GM19351 (cell line): ENCODE data around the gene HSPA2.
"Not testable (repeated sequence)": the region's sequence is repeated elsewhere in the genome, so short reads cannot be mapped to it uniquely, and the experiment has no call there.

Source experiments
- ATAC-seq: cut with Tn5 transposase; IDR thresholded peaks from one replicate; pipeline ENCODE4 v1.9.1; 2021; ENCODE audit warnings: mild to moderate bottlenecking, moderate library complexity; ENCODE audit not compliant: unreplicated experiment

HSPA2 gene

DNA sequence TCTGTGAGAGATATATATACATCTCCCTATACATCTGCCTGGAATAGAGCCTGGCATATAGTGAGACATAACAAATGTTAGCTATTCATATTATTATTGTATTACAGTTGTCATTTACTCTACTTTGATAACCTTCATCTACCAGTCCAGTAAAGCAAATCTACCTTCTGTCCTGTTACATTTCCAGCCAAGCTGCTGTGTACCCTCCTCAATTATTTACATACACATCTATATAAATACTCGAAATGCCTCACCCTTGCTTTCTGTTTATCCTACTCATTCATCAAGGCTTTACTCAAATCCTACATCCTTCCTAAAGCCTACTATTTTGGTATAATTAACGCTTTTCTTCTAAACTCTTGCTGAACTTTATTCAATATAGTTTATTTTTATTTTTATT, 27.3 kb upstream of the HSPA2 start:
- ATAC-seq, result no peak

DNA sequence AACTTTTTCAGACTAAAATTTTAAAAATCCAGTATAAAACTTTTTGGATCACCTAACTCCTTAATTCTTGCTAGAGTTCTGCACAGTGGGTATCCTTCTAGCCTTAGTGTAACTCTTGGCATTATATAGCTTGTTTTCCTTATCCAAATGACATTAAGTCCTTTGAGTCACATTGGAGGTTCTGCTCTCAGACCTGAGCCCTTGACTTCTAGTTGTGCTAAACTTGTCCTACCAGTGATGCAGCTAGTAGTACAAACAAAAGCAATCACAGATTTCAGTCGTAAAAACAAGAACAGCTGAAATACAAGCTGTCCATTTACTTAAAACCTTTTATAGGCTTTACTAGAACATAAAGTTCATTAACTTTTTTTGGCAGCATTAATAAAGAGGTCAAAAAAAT, 25.5 kb upstream of the HSPA2 start:
- ATAC-seq, result no peak

DNA sequence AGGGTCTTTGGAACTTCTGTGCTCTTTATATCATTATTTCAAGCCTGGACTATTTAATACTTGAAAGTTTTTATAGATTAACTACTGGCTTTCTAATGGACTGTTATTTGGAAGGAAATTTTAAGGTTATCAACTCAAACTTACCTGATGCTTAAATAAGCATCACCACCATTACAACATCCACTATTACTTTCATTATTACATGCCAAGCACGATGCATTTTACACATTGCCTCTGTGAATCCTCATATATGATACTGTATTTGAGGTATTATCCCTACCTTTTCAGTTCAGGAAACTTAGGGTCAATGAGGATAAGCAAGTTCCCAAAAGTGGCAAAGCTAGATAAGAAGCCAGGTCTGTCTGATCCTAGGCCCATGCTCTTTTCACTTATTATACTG, 23.6 kb upstream of the HSPA2 start:
- no peak for ATAC-seq

DNA sequence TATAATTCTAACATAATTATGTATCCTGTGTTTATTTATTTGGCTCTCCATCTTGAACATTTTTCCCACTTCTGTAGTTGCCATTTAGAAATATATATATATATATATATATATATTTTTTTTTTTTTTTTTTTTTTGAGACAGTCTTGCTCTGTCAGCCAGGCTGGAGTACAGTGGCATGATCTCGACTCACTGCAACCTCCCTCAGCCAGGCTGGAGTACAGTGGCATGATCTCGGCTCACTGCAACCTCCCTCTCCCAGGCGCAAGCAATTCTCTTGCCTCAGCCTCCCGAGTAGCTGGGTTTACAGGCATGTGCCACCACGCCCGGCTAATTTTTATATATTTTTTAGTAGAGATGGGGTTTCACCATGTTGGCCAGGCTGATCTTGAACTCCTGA, 22.9 kb upstream of the HSPA2 start:
- not testable (repeated sequence) for ATAC-seq

DNA sequence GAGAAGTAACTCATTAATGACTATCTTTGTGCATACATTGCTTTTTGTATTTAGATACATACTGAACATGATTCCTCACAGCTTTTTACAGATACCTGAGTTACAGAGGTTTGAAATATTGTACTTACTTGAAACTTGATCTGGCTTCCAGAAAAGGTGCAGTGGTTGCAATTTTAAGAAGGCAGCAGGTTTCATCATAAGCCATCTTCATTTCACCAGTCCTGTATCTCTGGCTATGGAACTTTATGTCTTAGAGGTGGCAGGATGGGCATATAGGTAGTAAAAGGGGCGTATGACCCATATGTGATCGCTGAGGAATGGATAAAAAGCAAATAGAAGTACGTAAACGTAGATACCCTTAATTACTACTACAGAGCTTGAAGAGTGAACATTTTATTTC, 22.3 kb upstream of the HSPA2 start:
- no peak for ATAC-seq

DNA sequence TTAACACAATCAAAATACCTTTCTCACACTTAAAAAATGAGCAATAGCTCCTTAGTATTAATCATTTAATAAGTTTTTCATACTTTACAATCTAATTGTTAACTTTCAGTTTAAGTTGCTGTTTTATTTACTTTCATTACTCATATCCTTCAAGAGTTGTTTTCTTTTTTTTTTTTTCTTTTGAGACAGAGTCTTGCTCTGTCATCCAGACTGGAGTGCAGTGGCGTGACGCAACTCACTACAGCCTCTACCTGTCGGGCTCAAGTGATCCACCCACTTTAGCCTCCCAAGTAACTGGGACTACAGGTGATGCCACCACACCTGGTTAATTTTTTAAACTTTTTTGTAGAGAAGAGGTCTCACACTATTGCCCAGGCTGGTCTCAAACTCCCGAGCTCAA, 19.8 kb upstream of the HSPA2 start:
- no peak for ATAC-seq

DNA sequence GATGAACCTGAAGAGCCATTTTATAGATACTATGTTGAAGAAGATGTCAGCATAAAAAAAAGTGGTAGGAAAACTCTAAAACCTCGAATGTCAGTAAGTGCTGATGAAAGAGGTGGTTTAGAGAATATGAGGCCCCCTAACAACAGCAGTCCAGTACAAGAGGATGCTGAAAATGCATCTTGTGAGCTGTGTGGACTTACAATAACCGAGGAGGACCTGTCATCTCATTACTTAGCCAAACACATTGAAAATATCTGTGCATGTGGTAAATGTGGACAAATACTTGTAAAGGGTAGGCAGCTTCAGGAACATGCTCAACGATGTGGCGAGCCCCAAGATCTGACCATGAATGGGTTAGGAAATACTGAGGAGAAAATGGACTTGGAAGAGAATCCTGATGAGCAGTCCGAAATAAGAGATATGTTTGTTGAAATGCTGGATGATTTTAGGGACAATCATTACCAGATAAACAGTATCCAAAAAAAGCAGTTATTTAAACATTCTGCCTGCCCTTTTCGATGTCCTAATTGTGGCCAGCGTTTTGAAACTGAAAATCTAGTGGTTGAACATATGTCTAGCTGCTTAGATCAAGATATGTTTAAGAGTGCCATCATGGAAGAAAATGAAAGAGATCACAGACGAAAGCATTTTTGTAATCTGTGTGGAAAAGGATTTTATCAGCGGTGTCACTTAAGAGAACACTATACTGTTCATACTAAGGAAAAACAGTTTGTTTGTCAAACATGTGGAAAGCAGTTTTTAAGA, 17.8 kb upstream of the HSPA2 start:
- ATAC-seq, result no peak

DNA sequence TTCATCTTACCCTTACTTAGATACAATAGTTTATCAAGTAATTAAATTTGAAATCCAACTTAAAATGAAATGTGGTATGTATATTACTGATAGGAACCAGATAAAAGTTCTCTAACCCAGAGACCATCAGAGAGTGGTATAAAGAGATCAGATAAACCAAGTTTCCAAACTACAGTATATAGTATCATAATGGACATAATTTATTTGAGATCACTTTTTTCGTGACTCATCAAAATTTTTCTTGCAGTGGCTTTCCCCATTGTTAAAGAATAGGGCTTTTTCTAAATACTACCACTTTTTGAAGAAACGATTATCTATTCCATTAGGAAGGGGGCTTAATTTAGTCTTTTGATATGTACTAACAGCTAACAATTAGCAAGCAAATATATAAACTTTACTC, 15.2 kb upstream of the HSPA2 start:
- ATAC-seq, result no peak

DNA sequence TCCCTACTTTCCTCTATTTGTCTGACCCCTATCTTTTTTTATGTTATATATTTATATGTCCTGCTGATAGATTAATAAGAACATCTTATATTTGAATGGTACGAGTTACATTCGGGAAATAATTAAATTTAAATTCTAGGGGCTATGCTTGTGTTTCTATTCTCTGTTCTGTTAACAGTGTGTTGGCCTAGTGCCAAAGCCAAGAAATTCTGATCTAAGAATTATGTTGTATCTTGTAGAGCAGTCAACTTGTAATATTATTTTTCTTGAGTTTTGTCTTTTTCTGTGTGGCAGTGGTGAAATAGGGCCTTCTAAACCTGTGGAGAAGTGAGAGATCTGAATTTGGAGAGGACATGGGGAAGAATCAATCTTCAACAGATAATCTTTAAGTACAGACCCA, 9.0 kb upstream of the HSPA2 start:
- ATAC-seq, result no peak

DNA sequence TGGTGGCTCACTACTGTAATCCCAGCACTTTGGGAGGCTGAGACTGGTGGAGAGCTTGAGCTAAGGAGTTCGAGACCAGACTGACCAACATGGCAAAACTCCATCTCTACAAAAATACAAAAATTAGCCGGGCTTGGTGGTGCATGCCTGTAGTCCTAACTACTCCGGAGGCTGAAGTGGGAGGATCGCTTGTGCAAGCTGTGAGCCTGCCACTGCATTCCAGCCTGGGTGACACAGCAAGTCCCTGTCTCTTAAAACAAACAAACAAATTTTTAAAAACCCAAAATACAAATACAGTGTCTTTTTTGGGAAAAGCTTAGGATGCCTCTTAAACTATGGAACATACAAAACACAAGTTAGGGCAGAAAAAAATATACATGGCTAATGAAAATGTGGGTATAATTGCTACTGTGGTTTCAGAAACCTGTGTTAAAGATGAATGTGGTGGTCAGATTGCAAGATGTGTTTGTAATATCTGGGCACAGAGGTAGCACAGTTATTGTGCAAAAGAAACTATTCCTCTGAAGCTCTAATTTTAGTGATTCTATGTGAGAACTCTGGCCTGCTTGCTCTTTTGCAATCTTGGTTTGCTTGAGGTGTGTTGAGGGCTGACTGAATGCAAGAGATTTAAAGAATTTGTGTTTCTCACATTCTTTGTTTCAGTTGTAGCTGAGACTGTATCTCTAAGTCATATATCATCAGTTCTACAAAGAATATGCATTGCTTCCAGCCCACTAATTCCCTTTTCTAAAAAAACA, 3.9 kb upstream of the HSPA2 start:
- no peak for ATAC-seq

DNA sequence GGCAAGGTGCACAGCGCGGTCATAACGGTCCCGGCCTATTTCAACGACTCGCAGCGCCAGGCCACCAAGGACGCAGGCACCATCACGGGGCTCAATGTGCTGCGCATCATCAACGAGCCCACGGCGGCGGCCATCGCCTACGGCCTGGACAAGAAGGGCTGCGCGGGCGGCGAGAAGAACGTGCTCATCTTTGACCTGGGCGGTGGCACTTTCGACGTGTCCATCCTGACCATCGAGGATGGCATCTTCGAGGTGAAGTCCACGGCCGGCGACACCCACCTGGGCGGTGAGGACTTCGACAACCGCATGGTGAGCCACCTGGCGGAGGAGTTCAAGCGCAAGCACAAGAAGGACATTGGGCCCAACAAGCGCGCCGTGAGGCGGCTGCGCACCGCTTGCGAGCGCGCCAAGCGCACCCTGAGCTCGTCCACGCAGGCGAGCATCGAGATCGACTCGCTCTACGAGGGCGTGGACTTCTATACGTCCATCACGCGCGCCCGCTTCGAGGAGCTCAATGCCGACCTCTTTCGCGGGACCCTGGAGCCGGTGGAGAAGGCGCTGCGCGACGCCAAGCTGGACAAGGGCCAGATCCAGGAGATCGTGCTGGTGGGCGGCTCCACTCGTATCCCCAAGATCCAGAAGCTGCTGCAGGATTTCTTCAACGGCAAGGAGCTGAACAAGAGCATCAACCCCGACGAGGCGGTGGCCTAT, 875 bp downstream of the HSPA2 start:
- no peak for ATAC-seq

DNA sequence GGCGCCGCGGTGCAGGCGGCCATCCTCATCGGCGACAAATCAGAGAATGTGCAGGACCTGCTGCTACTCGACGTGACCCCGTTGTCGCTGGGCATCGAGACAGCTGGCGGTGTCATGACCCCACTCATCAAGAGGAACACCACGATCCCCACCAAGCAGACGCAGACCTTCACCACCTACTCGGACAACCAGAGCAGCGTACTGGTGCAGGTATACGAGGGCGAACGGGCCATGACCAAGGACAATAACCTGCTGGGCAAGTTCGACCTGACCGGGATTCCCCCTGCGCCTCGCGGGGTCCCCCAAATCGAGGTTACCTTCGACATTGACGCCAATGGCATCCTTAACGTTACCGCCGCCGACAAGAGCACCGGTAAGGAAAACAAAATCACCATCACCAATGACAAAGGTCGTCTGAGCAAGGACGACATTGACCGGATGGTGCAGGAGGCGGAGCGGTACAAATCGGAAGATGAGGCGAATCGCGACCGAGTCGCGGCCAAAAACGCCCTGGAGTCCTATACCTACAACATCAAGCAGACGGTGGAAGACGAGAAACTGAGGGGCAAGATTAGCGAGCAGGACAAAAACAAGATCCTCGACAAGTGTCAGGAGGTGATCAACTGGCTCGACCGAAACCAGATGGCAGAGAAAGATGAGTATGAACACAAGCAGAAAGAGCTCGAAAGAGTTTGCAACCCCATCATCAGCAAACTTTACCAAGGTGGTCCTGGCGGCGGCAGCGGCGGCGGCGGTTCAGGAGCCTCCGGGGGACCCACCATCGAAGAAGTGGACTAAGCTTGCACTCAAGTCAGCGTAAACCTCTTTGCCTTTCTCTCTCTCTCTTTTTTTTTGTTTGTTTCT, 1.7 kb downstream of the HSPA2 start:
- ATAC-seq, result no peak

DNA sequence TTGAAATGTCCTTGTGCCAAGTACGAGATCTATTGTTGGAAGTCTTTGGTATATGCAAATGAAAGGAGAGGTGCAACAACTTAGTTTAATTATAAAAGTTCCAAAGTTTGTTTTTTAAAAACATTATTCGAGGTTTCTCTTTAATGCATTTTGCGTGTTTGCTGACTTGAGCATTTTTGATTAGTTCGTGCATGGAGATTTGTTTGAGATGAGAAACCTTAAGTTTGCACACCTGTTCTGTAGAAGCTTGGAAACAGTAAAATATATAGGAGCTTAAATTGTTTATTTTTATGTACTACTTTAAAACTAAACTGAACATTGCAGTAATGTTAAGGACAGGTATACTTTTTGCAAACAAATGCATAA, 2.3 kb downstream of the HSPA2 start:
- ATAC-seq, result no peak

DNA sequence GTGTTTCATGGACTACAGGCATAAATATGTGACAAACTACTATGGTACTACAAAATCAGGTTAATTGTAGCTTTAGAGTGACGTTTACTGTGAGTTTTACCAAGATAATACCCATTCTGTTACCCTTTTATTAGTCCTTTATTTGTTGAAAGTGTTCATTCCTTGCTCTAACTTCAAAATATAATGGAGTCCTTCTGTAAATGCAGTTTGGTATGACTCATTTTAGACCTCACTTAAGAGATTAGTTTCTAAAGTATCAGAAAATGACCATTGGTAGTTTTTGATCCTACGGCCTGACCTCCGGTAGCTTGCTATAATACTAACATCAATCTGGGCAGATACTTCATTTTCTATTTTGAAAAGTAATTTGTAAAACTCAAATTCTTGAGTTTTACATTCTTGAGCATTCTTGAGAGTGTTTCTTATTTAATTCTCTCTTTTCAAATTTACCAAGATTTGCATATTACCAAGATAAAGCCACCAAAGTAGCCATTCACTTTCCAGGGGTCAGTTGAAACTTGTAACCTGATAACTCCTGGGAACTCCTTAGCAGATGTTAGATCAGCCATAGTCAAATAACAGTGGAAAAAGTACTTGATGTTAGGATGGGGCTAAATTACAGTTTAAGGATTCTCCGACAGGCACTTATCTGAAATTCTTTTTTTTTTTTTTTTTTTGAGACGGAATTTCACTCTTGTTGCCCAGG, 4.2 kb downstream of the HSPA2 start:
- ATAC-seq, result no peak

DNA sequence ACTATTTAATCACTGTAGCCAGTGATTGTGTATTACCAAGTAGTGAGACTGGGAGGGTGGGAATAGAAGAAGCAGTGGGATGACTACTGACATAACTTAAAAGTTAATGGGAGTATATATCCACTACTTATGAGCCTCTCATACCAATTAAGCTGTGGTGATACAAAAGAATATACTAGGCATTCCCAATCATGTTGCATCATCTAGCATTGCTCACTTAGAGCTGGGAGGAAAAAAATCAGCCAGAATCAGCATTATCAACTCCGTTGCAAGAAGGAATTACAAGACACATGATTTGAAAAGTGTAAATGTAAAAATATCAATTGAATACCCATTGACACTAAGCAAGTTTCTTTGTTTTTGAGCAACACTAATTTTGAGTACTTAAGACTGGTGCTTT, 8.5 kb downstream of the HSPA2 start:
- no peak for ATAC-seq

DNA sequence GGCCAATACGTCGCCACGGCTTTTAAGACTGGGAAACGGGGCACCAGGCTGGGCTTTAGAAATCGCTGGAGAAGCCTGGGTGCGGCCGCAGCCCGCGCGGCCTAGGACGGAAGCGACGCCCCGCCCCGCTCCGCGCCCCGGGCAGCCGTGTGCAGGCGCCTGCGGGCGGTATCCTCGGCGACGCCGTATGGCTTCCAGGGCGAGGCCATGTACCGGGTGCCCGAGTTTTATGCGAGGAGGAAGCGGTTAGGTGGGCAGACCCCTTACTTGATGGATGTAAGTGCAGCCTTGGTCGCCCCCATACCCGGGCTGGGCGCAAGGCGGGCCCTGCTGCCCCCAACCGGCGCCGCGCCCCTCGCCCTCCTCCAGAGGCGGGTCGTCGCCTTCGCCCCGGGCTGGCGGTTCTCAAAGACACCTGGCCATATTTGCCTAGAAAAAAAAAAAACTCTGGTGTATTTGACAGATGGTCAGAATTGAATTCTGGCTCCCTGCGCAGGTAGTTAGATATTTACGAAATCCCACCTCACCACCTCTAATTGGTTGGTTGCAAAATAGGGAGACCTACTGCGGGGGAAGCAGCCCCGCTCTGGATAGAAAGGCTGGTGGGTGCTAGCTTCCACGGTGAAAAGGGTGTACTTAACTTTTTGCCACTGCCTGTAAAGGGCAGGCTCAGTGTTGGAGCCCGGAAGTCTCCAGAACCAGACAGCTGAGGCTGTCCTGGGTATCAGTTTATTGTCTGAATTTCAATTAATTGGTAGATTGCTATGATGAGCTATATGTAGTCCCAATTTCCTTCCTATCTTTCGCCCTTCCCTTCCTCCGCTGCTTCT, 9.5 kb downstream of the HSPA2 start, which contains the start of gene PPP1R36:
PPP1R36 (plus strand) TSS at position 171 of the 830 bp plus-strand sequence; CDS start at position 208, 37 bp downstream.
- no peak for ATAC-seq

DNA sequence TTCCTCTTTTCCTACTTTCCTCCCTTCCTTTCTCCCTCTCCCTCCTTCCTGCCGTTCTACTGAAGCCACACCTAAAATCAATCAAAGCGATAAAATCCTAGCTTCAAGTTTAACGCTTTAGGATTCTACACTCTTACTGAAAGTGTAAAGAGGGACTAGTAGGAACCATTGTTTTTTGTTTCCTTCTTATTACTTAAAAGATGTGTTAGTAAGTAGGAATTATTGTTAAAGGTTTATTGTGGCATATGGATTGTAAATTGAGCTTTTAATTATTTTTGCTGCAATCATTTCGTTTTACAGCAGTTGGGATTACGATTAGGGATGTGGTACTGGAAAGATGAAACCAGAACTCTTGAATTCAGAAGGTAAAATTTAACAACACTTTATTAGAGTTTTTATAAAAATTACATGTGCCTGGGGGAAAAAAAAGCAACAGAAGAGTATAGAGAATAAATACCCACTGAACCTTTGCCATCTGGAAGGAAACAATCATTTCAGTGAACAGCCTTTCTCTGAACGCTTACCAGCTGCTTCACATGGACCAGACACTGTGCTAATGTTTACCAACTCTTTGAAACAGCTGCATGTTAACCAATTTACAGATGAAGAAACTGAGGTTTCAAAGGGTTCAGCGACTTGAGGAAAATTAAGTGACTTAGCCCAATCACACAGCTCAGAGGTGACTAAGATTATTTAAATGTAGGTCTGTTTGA, 10.2 kb downstream of the HSPA2 start:
- ATAC-seq, result no peak

DNA sequence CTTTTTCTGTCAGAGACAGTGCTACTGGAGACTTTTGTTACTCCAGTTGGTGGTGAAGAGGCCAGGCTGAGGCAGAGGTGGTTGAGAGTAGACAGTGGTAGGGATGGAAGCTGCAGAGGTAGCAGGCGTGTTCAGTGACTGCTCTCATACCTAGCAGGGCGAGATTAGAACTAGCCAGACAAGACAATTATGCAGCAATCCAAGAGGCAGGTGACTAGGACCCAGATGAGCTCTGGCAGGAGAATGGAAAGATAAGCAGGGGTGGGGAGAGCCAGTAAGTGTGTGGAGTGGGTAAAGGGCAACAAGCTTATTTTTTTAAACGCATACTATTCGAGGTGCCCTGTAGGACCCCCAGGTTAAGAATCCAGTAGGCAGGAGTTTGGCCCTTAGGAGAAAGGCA, 14.0 kb downstream of the HSPA2 start:
- ATAC-seq, result no peak

DNA sequence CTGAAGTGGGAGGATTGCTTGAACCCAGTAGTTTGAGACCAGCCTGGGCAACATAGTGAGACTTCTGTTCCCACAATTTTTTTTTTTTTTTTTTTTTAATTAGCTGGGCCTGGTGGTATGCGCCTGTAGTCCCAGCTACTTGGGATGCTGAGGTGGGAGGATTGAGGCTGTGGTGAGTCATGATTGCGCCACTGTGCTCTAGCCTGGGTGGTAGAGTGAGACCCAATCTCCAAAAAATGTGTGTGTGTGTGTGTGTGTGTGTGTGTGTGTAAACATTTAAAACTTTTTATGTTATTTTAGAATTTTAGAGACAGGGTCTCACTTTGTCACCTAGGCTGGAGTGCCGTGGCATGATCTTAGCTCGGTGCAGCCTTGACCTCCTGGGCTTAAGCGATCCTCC, 16.0 kb downstream of the HSPA2 start:
- no peak for ATAC-seq
